Ishikawa (cell line): Measurements from ENCODE around the gene USO1.

Source experiments
- CEBPB ChIP-seq: IDR thresholded peaks from 2 replicates; pipeline ENCODE4 v1.6.1; 2012
- CREB1 ChIP-seq: IDR thresholded peaks from 2 replicates; pipeline ENCODE4 v1.6.1; 2012; ENCODE audit warnings: low read depth
- EP300 ChIP-seq: IDR thresholded peaks from 2 replicates; pipeline ENCODE4 v1.6.1; 2012; ENCODE audit warnings: borderline replicate concordance
- NFIC ChIP-seq: IDR thresholded peaks from 2 replicates; pipeline ENCODE4 v1.6.1; 2012
- RAD21 ChIP-seq: IDR thresholded peaks from 2 replicates; pipeline ENCODE4 v1.6.1; 2012; ENCODE audit warnings: low read depth
- TAF1 ChIP-seq: IDR thresholded peaks from 2 replicates; pipeline ENCODE4 v1.6.1; 2012; ENCODE audit warnings: low read depth, mild to moderate bottlenecking
- TEAD4 ChIP-seq: IDR thresholded peaks from 2 replicates; pipeline ENCODE4 v1.6.1; 2012
- YY1 ChIP-seq: IDR thresholded peaks from 2 replicates; pipeline ENCODE4 v1.6.1; 2012; ENCODE audit warnings: low read depth
- TF ChIP-seq, protein P1 (sequence below): IDR thresholded peaks from 2 replicates; pipeline ENCODE4 v1.6.1; 2012
- TF ChIP-seq, protein P2 (sequence below): IDR thresholded peaks from 2 replicates; pipeline ENCODE4 v1.6.1; 2012; ENCODE audit warnings: low read depth, mild to moderate bottlenecking

DNA sequence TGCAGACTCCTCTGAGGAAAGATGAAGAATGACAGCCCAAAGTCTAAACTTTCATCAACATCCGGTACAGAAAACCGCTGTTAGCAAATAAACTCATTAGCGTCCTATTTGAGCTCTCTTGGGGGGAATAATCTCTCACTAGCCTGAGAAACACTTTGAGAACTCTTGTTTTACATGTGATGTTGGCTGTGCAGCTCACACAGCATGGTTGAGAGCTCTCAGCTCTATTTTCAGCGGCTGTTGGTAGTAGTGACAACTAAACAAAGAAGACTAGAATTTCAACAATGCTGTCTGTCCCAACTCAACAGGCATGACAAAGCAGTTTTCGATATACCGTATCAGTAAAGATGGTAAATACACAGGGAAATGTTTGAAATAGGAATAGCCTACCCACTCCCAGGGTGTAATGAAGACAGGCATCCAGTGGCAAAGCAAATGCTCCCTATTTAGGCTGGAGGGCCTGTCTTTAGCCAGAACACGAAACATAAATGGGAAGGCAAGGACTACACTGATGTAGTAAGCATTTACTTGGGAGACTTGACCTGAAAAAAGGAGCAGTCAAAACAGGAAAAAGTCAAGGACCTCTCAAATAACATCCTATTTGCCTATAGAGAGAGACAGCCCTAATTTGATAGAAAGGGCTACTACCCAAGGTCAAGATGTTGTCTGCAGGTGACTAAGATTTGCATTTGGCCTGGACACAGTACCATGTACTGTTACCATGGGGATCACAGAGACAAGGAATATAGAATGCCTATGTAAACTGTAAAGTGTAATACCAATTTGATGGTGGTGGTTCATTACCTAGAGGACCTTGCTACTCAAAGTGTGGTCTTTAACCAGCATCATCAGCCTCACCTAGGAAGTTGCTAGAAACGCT is 117.5 kb downstream of the USO1 start:
- TF ChIP-seq, protein P1, sequence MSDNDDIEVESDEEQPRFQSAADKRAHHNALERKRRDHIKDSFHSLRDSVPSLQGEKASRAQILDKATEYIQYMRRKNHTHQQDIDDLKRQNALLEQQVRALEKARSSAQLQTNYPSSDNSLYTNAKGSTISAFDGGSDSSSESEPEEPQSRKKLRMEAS, result no peak
- TF ChIP-seq, protein P2, sequence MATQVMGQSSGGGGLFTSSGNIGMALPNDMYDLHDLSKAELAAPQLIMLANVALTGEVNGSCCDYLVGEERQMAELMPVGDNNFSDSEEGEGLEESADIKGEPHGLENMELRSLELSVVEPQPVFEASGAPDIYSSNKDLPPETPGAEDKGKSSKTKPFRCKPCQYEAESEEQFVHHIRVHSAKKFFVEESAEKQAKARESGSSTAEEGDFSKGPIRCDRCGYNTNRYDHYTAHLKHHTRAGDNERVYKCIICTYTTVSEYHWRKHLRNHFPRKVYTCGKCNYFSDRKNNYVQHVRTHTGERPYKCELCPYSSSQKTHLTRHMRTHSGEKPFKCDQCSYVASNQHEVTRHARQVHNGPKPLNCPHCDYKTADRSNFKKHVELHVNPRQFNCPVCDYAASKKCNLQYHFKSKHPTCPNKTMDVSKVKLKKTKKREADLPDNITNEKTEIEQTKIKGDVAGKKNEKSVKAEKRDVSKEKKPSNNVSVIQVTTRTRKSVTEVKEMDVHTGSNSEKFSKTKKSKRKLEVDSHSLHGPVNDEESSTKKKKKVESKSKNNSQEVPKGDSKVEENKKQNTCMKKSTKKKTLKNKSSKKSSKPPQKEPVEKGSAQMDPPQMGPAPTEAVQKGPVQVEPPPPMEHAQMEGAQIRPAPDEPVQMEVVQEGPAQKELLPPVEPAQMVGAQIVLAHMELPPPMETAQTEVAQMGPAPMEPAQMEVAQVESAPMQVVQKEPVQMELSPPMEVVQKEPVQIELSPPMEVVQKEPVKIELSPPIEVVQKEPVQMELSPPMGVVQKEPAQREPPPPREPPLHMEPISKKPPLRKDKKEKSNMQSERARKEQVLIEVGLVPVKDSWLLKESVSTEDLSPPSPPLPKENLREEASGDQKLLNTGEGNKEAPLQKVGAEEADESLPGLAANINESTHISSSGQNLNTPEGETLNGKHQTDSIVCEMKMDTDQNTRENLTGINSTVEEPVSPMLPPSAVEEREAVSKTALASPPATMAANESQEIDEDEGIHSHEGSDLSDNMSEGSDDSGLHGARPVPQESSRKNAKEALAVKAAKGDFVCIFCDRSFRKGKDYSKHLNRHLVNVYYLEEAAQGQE, result no peak
- no peak for TF ChIP-seq EP300
- no peak for TF ChIP-seq RAD21
- TF ChIP-seq TAF1, result no peak
- no peak for TF ChIP-seq CREB1
- TF ChIP-seq TEAD4, result no peak
- TF ChIP-seq YY1, result no peak
- no peak for TF ChIP-seq CEBPB
- TF ChIP-seq NFIC, result no peak
